ENCODE data around the gene PSTPIP2. TPM values are rescaled to one million over a fixed set of nuclear protein-coding genes. Genes with fewer than 3 reads are reported as not detected.

PSTPIP2 gene
- total and polyA plus RNA-seq, 2 of the 13 experiments (the other 11 are each of a cell fraction or from before 2014, with no cell fraction given) = 0.25 to 0.27 TPM

DNA sequence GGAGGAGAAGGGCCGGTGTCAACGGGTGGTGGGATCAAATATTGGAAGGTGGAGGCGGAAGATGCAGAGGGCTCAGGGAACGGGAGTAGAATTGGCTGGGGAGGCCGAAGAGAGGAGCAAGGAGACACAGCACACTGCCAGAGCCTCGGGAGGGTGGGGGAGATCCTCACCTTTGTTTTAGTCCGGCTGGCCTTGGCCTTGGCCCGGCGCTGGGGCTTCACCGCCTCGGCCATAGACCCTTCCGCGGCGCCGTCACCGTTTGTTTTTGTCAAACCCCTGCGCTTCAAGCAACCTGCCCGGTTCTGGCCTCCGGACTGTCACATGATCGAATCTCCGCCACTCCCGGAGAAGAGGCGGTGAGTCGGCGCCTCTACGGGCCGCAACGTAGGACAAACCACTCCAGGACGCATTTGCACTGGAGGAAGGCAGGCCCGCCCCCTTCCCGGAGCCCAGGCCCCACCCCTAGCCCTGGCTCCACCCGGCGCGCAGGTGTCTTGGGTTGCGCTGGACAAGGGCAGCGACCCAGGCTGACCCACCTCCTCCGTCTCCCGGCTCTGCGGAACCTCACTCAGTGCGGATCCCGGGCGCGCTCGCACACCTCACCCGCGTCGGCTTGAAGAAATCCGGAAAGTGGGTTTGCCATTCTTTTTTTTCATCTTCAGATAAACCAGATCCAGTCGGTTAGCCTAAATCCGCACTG lies 104.9 kb downstream of the PSTPIP2 start, which contains the start of gene EPG5 (continued):
- TF ChIP-seq, protein P1, sequence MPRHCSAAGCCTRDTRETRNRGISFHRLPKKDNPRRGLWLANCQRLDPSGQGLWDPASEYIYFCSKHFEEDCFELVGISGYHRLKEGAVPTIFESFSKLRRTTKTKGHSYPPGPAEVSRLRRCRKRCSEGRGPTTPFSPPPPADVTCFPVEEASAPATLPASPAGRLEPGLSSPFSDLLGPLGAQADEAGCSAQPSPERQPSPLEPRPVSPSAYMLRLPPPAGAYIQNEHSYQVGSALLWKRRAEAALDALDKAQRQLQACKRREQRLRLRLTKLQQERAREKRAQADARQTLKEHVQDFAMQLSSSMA (CRISPR knock-in tag; IDR thresholded peaks at IDR 0.05) = no peak
- TF ChIP-seq ZNF772 (CRISPR knock-in tag; IDR thresholded peaks at IDR 0.05) = no peak
- no peak for TF ChIP-seq EZH2 (conservative IDR thresholded peaks at IDR 0.05; ENCODE audit: low read depth, low read length)
- no peak for TF ChIP-seq ZFYVE20 (CRISPR knock-in tag; IDR thresholded peaks at IDR 0.05; ENCODE audit: borderline replicate concordance, low read depth)
- TF ChIP-seq SOX13 (IDR thresholded peaks at IDR 0.05) = no peak
- no peak; a peak in 1 of 4 replicates for TF ChIP-seq SOX13 (CRISPR knock-in tag; conservative IDR thresholded peaks at IDR 0.05 in 1 of 2, IDR thresholded peaks at IDR 0.05 in 1 of 2)
- TF ChIP-seq MBNL3 (CRISPR knock-in tag; conservative IDR thresholded peaks at IDR 0.05) = no peak
- TF ChIP-seq TOE1 (CRISPR knock-in tag; IDR thresholded peaks at IDR 0.05) = no peak
- peak; percentile 96 for TF ChIP-seq GATAD1 (CRISPR knock-in tag; IDR thresholded peaks at IDR 0.05)
- peak; percentile 79 for TF ChIP-seq ERF (CRISPR knock-in tag; IDR thresholded peaks at IDR 0.05)
- no peak for TF ChIP-seq KDM4B (CRISPR knock-in tag; IDR thresholded peaks at IDR 0.05)
- TF ChIP-seq ZNF382 (CRISPR knock-in tag; IDR thresholded peaks at IDR 0.05; ENCODE audit: borderline replicate concordance) = no peak
- TF ChIP-seq TBL1XR1 (IDR thresholded peaks at IDR 0.05; ENCODE audit: borderline replicate concordance, low read length, partially characterized antibody) = peak; percentile 84
- TF ChIP-seq NONO (IDR thresholded peaks at IDR 0.05) = no peak
- peak; percentile 63 for TF ChIP-seq NONO (CRISPR knock-in tag; conservative IDR thresholded peaks at IDR 0.05)
- TF ChIP-seq, protein P2, sequence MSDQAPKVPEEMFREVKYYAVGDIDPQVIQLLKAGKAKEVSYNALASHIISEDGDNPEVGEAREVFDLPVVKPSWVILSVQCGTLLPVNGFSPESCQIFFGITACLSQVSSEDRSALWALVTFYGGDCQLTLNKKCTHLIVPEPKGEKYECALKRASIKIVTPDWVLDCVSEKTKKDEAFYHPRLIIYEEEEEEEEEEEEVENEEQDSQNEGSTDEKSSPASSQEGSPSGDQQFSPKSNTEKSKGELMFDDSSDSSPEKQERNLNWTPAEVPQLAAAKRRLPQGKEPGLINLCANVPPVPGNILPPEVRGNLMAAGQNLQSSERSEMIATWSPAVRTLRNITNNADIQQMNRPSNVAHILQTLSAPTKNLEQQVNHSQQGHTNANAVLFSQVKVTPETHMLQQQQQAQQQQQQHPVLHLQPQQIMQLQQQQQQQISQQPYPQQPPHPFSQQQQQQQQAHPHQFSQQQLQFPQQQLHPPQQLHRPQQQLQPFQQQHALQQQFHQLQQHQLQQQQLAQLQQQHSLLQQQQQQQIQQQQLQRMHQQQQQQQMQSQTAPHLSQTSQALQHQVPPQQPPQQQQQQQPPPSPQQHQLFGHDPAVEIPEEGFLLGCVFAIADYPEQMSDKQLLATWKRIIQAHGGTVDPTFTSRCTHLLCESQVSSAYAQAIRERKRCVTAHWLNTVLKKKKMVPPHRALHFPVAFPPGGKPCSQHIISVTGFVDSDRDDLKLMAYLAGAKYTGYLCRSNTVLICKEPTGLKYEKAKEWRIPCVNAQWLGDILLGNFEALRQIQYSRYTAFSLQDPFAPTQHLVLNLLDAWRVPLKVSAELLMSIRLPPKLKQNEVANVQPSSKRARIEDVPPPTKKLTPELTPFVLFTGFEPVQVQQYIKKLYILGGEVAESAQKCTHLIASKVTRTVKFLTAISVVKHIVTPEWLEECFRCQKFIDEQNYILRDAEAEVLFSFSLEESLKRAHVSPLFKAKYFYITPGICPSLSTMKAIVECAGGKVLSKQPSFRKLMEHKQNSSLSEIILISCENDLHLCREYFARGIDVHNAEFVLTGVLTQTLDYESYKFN (CRISPR knock-in tag; conservative IDR thresholded peaks at IDR 0.05) = peak; percentile 50
- TF ChIP-seq ZEB1 (IDR thresholded peaks at IDR 0.05; ENCODE audit: insufficient replicate concordance, low read depth) = peak; percentile 64
- no peak for TF ChIP-seq ZNF207 (IDR thresholded peaks at IDR 0.05; ENCODE audit: borderline replicate concordance)
- TF ChIP-seq CBX2 (IDR thresholded peaks at IDR 0.05; ENCODE audit: low read depth, low read length) = no peak
- TF ChIP-seq CBX2 (CRISPR knock-in tag; IDR thresholded peaks at IDR 0.05; ENCODE audit: low read depth) = no peak
- no peak for TF ChIP-seq ZNF709 (CRISPR knock-in tag; IDR thresholded peaks at IDR 0.05)
- TF ChIP-seq ATAD3A (CRISPR knock-in tag; IDR thresholded peaks at IDR 0.05) = no peak
- TF ChIP-seq ZNF878 (CRISPR knock-in tag; IDR thresholded peaks at IDR 0.05) = no peak
- TF ChIP-seq, protein P3, sequence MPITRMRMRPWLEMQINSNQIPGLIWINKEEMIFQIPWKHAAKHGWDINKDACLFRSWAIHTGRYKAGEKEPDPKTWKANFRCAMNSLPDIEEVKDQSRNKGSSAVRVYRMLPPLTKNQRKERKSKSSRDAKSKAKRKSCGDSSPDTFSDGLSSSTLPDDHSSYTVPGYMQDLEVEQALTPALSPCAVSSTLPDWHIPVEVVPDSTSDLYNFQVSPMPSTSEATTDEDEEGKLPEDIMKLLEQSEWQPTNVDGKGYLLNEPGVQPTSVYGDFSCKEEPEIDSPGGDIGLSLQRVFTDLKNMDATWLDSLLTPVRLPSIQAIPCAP (CRISPR knock-in tag; IDR thresholded peaks at IDR 0.05; ENCODE audit: low read depth) = no peak
- TF ChIP-seq PRMT3 (CRISPR knock-in tag; IDR thresholded peaks at IDR 0.05; ENCODE audit: borderline replicate concordance, low read depth) = no peak
- no peak for TF ChIP-seq ZNF547 (CRISPR knock-in tag; IDR thresholded peaks at IDR 0.05)
- no peak for TF ChIP-seq XBP1 (CRISPR knock-in tag; IDR thresholded peaks at IDR 0.05)
- TF ChIP-seq HNRNPUL1 (IDR thresholded peaks at IDR 0.05; ENCODE audit: low read depth, low read length) = no peak

Data from HepG2 (cell line).